ENCODE data around the gene PHYHD1. TPM values are rescaled to one million over a fixed set of nuclear protein-coding genes. Genes with fewer than 3 reads are reported as not detected.

The PHYHD1 gene
- total RNA-seq, 1 experiment from 2014 or later = 0.32 TPM

DNA sequence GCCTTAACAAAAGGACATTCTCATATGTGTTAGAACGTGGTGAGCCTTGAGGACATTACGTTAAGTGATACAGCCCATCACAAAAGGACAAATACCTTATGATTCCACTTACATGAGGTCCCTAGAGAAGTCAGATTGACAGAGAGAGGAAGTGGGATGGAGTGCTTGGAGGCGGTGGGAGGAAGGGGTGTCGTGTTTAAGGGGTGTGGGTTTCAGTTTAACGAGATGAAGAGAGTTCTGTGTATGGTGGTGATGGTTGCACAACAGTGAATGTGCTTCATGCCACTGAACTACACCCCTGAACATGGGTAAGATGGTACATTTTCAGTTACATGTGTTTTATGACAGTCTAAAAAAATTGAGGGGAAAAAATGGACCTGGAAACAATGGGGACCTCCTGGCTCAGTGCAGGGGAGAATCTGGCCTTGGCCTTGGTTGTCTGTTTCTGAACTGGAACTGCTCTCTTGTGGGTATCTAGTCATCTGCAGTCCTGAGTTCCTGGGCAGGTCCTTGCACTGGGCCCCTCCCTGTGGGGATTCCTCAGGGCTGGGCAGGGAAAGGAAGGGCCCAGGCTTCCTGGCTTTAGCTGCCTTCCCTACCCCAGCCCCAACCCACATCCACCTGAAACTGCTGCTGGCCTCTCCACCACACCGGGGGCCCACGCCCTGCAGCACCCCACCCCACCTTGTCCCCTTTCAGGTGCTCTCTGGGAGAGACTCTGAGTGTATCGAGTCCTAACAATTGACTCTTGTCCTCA, 21.0 kb upstream of the PHYHD1 start:
- no peak overlapping the region for H3K9ac ChIP-seq (ENCODE audit: low read length)
- intact Hi-C loops (cut with micrococcal nuclease) = no loop called here
- H3K27ac ChIP-seq (ENCODE audit: low read depth, low read length) = no peak overlapping the region
- H3K4me1 ChIP-seq (ENCODE audit: control insufficient read depth in 1 of 2, insufficient read depth in 2 of 2, low read length in 2 of 2) = peaks cover 16 to 33% of the 10 kb centered on the region in 2 experiments
- H3K4me3 ChIP-seq (replicated peaks in 1 of 2; ENCODE audit: low read depth in 1 of 2, low read length in 2 of 2) = no peak overlapping the region
- RAD21 ChIA-PET (ENCODE audit: low non-redundant PET in 1 of 2, low total read pairs in 2 of 2, uncharacterized antibody in 2 of 2, unreplicated experiment in 2 of 2) = no interaction called here
- TF ChIP-seq FOSL1 (IDR thresholded peaks at IDR 0.05; ENCODE audit: low read depth) (no peak), TCF7L2 (IDR thresholded peaks at IDR 0.05; ENCODE audit: borderline replicate concordance, extremely low read depth, insufficient read depth, insufficient read length) (no peak), SP1 (IDR thresholded peaks at IDR 0.05; ENCODE audit: low read depth) (no peak), YY1 (IDR thresholded peaks at IDR 0.05; ENCODE audit: extremely low read depth, insufficient replicate concordance, low read depth, low read length) (no peak), CBX3 (IDR thresholded peaks at IDR 0.05; ENCODE audit: low read depth) (no peak), JUND (IDR thresholded peaks at IDR 0.05) (no peak), EZH2phosphoT487 (IDR thresholded peaks at IDR 0.05; ENCODE audit: borderline replicate concordance) (no peak), SRF (IDR thresholded peaks at IDR 0.05; ENCODE audit: low read depth) (no peak), POLR2AphosphoS5 (IDR thresholded peaks at IDR 0.05; ENCODE audit: low read depth, low read length) (no peak)
- TF ChIP-seq, protein P1, sequence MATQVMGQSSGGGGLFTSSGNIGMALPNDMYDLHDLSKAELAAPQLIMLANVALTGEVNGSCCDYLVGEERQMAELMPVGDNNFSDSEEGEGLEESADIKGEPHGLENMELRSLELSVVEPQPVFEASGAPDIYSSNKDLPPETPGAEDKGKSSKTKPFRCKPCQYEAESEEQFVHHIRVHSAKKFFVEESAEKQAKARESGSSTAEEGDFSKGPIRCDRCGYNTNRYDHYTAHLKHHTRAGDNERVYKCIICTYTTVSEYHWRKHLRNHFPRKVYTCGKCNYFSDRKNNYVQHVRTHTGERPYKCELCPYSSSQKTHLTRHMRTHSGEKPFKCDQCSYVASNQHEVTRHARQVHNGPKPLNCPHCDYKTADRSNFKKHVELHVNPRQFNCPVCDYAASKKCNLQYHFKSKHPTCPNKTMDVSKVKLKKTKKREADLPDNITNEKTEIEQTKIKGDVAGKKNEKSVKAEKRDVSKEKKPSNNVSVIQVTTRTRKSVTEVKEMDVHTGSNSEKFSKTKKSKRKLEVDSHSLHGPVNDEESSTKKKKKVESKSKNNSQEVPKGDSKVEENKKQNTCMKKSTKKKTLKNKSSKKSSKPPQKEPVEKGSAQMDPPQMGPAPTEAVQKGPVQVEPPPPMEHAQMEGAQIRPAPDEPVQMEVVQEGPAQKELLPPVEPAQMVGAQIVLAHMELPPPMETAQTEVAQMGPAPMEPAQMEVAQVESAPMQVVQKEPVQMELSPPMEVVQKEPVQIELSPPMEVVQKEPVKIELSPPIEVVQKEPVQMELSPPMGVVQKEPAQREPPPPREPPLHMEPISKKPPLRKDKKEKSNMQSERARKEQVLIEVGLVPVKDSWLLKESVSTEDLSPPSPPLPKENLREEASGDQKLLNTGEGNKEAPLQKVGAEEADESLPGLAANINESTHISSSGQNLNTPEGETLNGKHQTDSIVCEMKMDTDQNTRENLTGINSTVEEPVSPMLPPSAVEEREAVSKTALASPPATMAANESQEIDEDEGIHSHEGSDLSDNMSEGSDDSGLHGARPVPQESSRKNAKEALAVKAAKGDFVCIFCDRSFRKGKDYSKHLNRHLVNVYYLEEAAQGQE (IDR thresholded peaks at IDR 0.05; ENCODE audit: low read depth) = no peak
- TF ChIP-seq, protein P2, sequence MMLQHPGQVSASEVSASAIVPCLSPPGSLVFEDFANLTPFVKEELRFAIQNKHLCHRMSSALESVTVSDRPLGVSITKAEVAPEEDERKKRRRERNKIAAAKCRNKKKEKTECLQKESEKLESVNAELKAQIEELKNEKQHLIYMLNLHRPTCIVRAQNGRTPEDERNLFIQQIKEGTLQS (IDR thresholded peaks at IDR 0.05) = no peak
- no peak overlapping the region for H3K4me2 ChIP-seq (ENCODE audit: low read length)
- no peaks in the 10 kb centered on the region for H4K20me1 ChIP-seq (ENCODE audit: insufficient read depth)
- no peak overlapping the region for H2AFZ ChIP-seq (ENCODE audit: low read depth, low read length, poor library complexity, severe bottlenecking)
- DNase-seq (ENCODE audit: low read depth, low spot score) (no peak), ATAC-seq (peak; percentile 44)
- BruUV-seq (replicated peaks) = no TSS peak
- CTCF ChIA-PET = no interaction called here
- no peaks in the 10 kb centered on the region for H3K27me3 ChIP-seq (ENCODE audit: insufficient read depth, low read length)
- H3K79me2 ChIP-seq (ENCODE audit: insufficient read depth, low read length) = no peaks in the 10 kb centered on the region; the same call in 1 of the 2 replicates
- no peaks in the 10 kb centered on the region for H3K9me2 ChIP-seq (ENCODE audit: insufficient read depth)
- POLR2A ChIA-PET = no interaction called here
- no peaks in the 10 kb centered on the region for H3K9me3 ChIP-seq (ENCODE audit: control insufficient read depth in 1 of 2, insufficient read depth in 1 of 2, low read depth in 1 of 2, low read length in 2 of 2)
- H3K36me3 ChIP-seq (ENCODE audit: control insufficient read depth in 1 of 2, insufficient read depth in 2 of 2, low read length in 2 of 2) = 0 out of 4 replicates have a peak, but pooled peaks cover 0 to 3% of the 10 kb centered on the region in 2 experiments

Data from HCT116 (cell line).